ENCODE results near the gene FAAP20. TPM values are rescaled to one million over a fixed set of nuclear protein-coding genes. Genes with fewer than 3 reads are reported as not detected.

Gene FAAP20
- total RNA-seq, 4 donors from 2014 or later = 16.5 to 31.2 (median 25.4) TPM

- peaks cover 0 to 51% (median 0%) of the 10 kb centered on the region in 3 donors for H3K36me3 ChIP-seq
- DNase-seq = no peak
- no peak for TF ChIP-seq POLR2A (IDR thresholded peaks at IDR 0.05)
- TF ChIP-seq CTCF (IDR thresholded peaks at IDR 0.05) = no peak
Measured at GRCh38 chr1:2144501-2145090, 50.0 kb downstream of the FAAP20 start.

GRCh38 chr1:2143814-2144500, 50.6 kb downstream of the FAAP20 start:
- H3K36me3 ChIP-seq = peaks cover 0 to 45% (median 0%) of the 10 kb centered on the region in 3 donors

More at GRCh38 chr1:2144501-2145090, 50.0 kb downstream of the FAAP20 start:
- H3K27me3 ChIP-seq = no peaks in the 10 kb centered on the region
- H3K4me1 ChIP-seq = peaks cover 0 to 3% (median 0%) of the 10 kb centered on the region in 4 donors
- H3K27ac ChIP-seq = no peak overlapping the region
- H3K4me3 ChIP-seq = no peak overlapping the region
- H3K9me3 ChIP-seq = no peaks in the 10 kb centered on the region

GRCh38 chr1:2141025-2141424, 53.5 kb downstream of the FAAP20 start:
- H3K36me3 ChIP-seq = peaks cover 0 to 19% (median 0%) of the 10 kb centered on the region in 3 donors
- H3K4me1 ChIP-seq = peaks cover 0 to 24% (median 0%) of the 10 kb centered on the region in 4 donors
- no peak for DNase-seq
- H3K4me3 ChIP-seq = no peak overlapping the region
- H3K27ac ChIP-seq = no peak overlapping the region
- no peak for TF ChIP-seq CTCF (IDR thresholded peaks at IDR 0.05)
- TF ChIP-seq POLR2A (IDR thresholded peaks at IDR 0.05) = no peak
- H3K27me3 ChIP-seq = no peaks in the 10 kb centered on the region
- H3K9me3 ChIP-seq = no peaks in the 10 kb centered on the region

More at GRCh38 chr1:2143814-2144500, 50.6 kb downstream of the FAAP20 start:
- no peak for DNase-seq
- no peaks in the 10 kb centered on the region for H3K9me3 ChIP-seq
- H3K27ac ChIP-seq = no peak overlapping the region
- H3K4me1 ChIP-seq = peaks cover 0 to 9% (median 0%) of the 10 kb centered on the region in 4 donors
- H3K27me3 ChIP-seq = no peaks in the 10 kb centered on the region
- no peak for TF ChIP-seq CTCF (IDR thresholded peaks at IDR 0.05)
- no peak for TF ChIP-seq POLR2A (IDR thresholded peaks at IDR 0.05)
- no peak overlapping the region for H3K4me3 ChIP-seq

Other genes with a start within 250 kb of the FAAP20 start
- gene CFAP74, start 191.0 kb downstream of the FAAP20 start, total RNA-seq = 1 to 10 TPM in 1 of 4 donors, under 1 TPM in 2, not detected in 1; 0.35 to 1.1 (median 0.83) TPM
- not detected for gene GABRD, start 175.4 kb downstream of the FAAP20 start, total RNA-seq
- gene PRKCZ, start 144.4 kb downstream of the FAAP20 start, total RNA-seq = 100 to 1,000 TPM in 2 of 4 donors, 10 to 100 TPM in 2; 51.2 to 105 (median 93.6) TPM
- gene SKI, start 33.5 kb upstream of the FAAP20 start, total RNA-seq = 10 to 100 TPM; 20.1 to 41.5 (median 37.1) TPM
- 10 to 100 TPM in 3 of 4 donors, 1 to 10 TPM in 1; 4.9 to 21.5 (median 15.9) TPM for gene MORN1, start 196.8 kb upstream of the FAAP20 start, total RNA-seq
- 100 to 1,000 TPM in 3 of 4 donors, 10 to 100 TPM in 1; 42.9 to 141 (median 120) TPM for gene RER1, start 197.1 kb upstream of the FAAP20 start, total RNA-seq
- gene PEX10, start 217.8 kb upstream of the FAAP20 start, total RNA-seq = 10 to 100 TPM; 16.9 to 29.6 (median 19.9) TPM

Data from Peyer's patch (tissue), 4 donors.